Ishikawa (cell line): ENCODE data around the gene RFFL.

Experiments used
- CEBPB ChIP-seq: IDR thresholded peaks from 2 replicates; pipeline ENCODE4 v1.6.1; 2012
- CREB1 ChIP-seq: IDR thresholded peaks from 2 replicates; pipeline ENCODE4 v1.6.1; 2012; ENCODE audit warnings: low read depth
- EGR1 ChIP-seq: IDR thresholded peaks from 2 replicates; pipeline ENCODE4 v1.6.1; 2012
- EP300 ChIP-seq: IDR thresholded peaks from 2 replicates; pipeline ENCODE4 v1.6.1; 2012; ENCODE audit warnings: borderline replicate concordance
- FOXM1 ChIP-seq: IDR thresholded peaks from 2 replicates; pipeline ENCODE4 v1.6.1; 2012; ENCODE audit warnings: low read depth, borderline replicate concordance
- NFIC ChIP-seq: IDR thresholded peaks from 2 replicates; pipeline ENCODE4 v1.6.1; 2012
- RAD21 ChIP-seq: IDR thresholded peaks from 2 replicates; pipeline ENCODE4 v1.6.1; 2012; ENCODE audit warnings: low read depth
- TAF1 ChIP-seq: IDR thresholded peaks from 2 replicates; pipeline ENCODE4 v1.6.1; 2012; ENCODE audit warnings: low read depth, mild to moderate bottlenecking
- TCF12 ChIP-seq: IDR thresholded peaks from 2 replicates; pipeline ENCODE4 v1.6.1; 2012; ENCODE audit warnings: low read depth
- TEAD4 ChIP-seq: IDR thresholded peaks from 2 replicates; pipeline ENCODE4 v1.6.1; 2012
- YY1 ChIP-seq: IDR thresholded peaks from 2 replicates; pipeline ENCODE4 v1.6.1; 2012; ENCODE audit warnings: low read depth
- ZBTB7A ChIP-seq: IDR thresholded peaks from 2 replicates; pipeline ENCODE4 v1.6.1; 2012; ENCODE audit warnings: low read depth
- TF ChIP-seq, protein P1 (sequence below): IDR thresholded peaks from 2 replicates; pipeline ENCODE4 v1.6.1; 2012
- TF ChIP-seq, protein P2 (sequence below): IDR thresholded peaks from 2 replicates; pipeline ENCODE4 v1.6.1; 2012; ENCODE audit warnings: low read depth, mild to moderate bottlenecking
- TF ChIP-seq, protein P3 (sequence below): IDR thresholded peaks from 2 replicates; pipeline ENCODE4 v1.6.1; 2012

The RFFL gene

DNA sequence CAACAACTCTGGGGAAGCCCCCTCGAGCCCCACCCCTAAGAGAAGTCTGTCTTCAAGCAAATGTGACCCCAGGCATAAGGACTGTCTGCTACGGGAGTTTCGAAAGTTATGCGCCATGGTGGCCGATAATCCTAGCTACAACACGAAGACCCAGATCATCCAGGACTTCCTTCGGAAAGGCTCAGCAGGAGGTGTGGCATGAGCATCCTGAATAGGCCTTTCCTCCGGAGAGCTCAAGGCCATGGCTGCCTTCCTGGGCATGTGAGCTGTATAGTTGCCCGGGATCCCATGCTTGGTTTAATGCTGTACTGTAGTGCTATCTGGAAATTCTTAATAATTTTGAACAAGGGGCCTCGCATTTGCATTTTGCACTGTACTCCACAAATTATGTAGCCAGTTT is 74.0 kb downstream of the RFFL start:
- no peak for TF ChIP-seq ZBTB7A
- TF ChIP-seq CEBPB = no peak
- TF ChIP-seq TEAD4 = no peak
- no peak for TF ChIP-seq EGR1
- TF ChIP-seq TAF1 = no peak
- TF ChIP-seq, protein P1, sequence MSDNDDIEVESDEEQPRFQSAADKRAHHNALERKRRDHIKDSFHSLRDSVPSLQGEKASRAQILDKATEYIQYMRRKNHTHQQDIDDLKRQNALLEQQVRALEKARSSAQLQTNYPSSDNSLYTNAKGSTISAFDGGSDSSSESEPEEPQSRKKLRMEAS = no peak
- TF ChIP-seq YY1 = no peak
- TF ChIP-seq TCF12 = no peak
- no peak for TF ChIP-seq CREB1
- TF ChIP-seq NFIC = no peak
- no peak for TF ChIP-seq EP300
- no peak for TF ChIP-seq RAD21
- no peak for TF ChIP-seq FOXM1

DNA sequence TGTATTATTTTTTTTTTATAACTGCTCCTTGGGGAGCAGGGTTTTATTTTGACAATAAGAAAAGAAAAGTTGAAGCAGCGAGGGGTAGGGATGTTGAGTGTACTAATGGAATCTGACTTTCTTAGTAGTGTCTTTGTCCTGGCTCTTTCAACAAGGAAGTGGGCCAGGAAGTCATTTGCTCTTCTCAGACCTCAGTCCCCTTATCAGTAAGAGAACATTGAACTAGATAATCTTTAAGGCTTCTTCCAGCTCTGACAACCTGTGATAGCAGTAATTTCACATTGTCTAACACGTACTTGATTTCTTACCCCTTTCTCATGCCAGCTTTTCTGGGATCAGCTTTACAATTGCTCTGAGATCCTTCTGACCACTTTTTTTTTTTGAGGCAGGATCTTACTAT is 74.9 kb downstream of the RFFL start:
- TF ChIP-seq, protein P2, sequence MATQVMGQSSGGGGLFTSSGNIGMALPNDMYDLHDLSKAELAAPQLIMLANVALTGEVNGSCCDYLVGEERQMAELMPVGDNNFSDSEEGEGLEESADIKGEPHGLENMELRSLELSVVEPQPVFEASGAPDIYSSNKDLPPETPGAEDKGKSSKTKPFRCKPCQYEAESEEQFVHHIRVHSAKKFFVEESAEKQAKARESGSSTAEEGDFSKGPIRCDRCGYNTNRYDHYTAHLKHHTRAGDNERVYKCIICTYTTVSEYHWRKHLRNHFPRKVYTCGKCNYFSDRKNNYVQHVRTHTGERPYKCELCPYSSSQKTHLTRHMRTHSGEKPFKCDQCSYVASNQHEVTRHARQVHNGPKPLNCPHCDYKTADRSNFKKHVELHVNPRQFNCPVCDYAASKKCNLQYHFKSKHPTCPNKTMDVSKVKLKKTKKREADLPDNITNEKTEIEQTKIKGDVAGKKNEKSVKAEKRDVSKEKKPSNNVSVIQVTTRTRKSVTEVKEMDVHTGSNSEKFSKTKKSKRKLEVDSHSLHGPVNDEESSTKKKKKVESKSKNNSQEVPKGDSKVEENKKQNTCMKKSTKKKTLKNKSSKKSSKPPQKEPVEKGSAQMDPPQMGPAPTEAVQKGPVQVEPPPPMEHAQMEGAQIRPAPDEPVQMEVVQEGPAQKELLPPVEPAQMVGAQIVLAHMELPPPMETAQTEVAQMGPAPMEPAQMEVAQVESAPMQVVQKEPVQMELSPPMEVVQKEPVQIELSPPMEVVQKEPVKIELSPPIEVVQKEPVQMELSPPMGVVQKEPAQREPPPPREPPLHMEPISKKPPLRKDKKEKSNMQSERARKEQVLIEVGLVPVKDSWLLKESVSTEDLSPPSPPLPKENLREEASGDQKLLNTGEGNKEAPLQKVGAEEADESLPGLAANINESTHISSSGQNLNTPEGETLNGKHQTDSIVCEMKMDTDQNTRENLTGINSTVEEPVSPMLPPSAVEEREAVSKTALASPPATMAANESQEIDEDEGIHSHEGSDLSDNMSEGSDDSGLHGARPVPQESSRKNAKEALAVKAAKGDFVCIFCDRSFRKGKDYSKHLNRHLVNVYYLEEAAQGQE = no peak
- no peak for TF ChIP-seq ZBTB7A
- no peak for TF ChIP-seq RAD21

DNA sequence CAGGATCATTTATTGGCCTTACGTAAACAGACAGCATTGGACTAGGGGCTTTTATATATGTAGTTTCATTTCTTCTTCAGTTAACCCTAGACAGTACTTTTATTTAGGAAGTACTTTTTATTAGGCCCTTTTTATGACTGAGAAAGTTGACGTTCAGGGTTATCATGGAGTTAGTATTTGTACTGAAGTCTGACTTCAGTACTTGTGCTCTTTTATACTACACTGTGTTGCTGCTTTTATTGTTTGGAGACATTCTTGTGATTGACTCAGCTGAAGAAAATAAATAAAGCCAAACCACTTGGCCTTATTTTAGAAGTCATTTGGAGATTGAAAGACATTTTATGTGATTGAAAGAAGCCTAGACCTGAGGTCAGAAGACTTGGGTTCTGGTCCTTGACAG is 76.3 kb downstream of the RFFL start:
- TF ChIP-seq RAD21 (no peak), YY1 (no peak), EP300 (no peak), CEBPB (no peak), FOXM1 (no peak), TEAD4 (no peak), TAF1 (no peak), EGR1 (no peak), ZBTB7A (no peak), TCF12 (no peak)
- TF ChIP-seq, protein P1 = no peak
- TF ChIP-seq, protein P2 = no peak
- TF ChIP-seq, protein P3, sequence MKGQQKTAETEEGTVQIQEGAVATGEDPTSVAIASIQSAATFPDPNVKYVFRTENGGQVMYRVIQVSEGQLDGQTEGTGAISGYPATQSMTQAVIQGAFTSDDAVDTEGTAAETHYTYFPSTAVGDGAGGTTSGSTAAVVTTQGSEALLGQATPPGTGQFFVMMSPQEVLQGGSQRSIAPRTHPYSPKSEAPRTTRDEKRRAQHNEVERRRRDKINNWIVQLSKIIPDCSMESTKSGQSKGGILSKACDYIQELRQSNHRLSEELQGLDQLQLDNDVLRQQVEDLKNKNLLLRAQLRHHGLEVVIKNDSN = no peak

DNA sequence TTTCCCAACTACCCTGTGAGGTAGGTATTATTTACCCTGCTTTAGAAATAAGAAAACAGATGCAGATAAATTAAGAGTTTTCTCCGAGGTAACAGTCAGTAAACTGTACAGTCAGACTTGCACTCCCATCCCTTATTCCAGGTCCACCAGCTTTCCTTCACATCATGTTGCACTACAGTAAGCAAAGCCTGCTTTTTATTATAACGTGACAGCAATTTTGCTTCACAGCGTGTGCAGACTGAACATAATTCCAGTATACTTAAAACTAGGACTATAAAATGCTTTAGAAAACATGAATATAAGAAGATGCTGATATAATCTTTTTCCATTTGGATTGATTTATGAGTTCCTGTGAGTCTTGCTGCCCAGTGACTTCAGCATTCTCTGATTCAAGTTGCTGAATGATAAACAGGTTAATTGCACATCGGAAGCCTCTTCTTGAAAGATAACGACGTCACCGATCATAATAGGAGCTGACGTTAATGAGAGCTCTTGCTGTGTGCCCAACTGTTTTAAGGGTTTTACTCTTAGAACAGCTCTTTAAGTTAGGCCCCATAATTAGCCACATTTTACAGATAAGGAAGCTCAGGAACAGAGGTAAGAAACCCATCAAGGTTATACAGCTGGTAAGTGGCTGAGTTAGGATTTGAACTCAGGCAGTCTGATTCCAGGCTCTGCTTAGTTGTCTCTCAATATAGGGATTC is 81.8 kb downstream of the RFFL start:
- TF ChIP-seq YY1 (no peak), TAF1 (no peak), CREB1 (no peak), EP300 (no peak), CEBPB (no peak), TEAD4 (no peak), NFIC (no peak), RAD21 (no peak), TCF12 (no peak), FOXM1 (no peak), ZBTB7A (no peak)
- TF ChIP-seq, protein P1 = no peak
- TF ChIP-seq, protein P3 = no peak

DNA sequence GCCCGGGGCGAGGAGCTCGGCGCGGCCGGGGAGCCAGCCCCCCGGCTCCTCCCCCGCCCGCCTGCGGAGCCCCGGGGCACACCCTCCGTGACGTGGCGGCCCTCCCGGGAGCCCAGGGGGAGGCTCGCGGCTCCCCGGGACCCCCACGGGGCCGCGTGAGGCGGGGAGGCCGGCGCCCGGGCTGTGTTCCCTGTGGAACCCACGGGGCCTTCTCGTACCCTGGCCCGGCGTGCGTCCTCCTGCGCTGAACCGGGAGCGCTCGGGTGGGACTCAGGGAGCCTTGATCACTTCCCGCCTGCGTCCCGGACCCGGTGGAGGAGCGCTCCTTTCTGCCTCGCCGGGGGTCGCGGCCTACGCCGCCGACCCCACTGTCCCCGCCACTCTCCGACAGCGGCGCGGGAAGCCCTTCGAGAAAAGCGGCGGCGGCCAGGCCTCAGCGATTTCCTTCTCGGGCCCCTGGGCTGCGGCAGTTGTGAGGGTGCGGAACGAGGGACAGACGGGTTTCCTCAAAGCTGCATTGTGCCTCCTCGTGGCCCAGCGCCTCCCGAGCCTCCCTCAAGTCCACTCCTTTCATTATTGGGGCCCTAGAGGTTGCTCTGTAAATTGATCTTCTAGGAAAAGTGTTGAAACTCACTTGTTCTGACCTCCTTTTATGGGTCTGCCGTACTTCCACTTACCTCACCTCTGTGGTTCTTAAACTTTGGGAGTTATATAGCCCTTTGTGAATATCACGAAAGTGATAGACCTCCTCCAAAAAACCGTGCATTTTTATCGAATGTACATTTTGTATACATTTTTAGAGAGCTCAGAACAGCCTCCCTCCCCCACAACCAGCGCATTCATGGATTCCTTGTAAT is 82.6 kb downstream of the RFFL start:
- TF ChIP-seq ZBTB7A (peak; percentile 56; the same call in 1 of the 2 replicates), RAD21 (peak; percentile 16; the same call in 1 of the 2 replicates), CEBPB (no peak), CREB1 (peak; percentile 22; the same call in 1 of the 2 replicates), EP300 (no peak), YY1 (0 out of 2 replicates have a peak, but pooled peaks have one; percentile 6), EGR1 (no peak), NFIC (no peak), TCF12 (no peak), FOXM1 (no peak), TEAD4 (no peak), TAF1 (peak; percentile 22; the same call in 1 of the 2 replicates)
- TF ChIP-seq, protein P2 = no peak
- TF ChIP-seq, protein P1 = peak; percentile 87
- TF ChIP-seq, protein P3 = no peak
